H1 (cell line): Measurements from ENCODE around the gene FBXO38. TPM values are rescaled to one million over a fixed set of nuclear protein-coding genes. Genes with fewer than 3 reads are reported as not detected.

Source experiments
- CTCF ChIA-PET: fragments of 300-600 bp; sonication (Branson Sonifier 250); formaldehyde crosslinking; loops from one replicate; lab custom pipeline; 2021; ENCODE audit not compliant: partially characterized antibody; lab: Charles Lee
- POLR2A ChIA-PET: fragments of 300-600 bp; sonication (Branson Sonifier 250); formaldehyde crosslinking; loops from one replicate; lab custom pipeline; 2021; ENCODE audit warnings: inconsistent platforms; ENCODE audit not compliant: partially characterized antibody; lab: Charles Lee
- DNase-seq, 2 experiments: peaks; one replicate each; pipeline versions ENCODE4 v3.0.0 to v3.0.0-alpha.2; 2010 to 2022; ENCODE audit warnings: low spot score in 2 of 2, low read depth in 1 of 2, mixed read lengths in 1 of 2
- FAIRE-seq: peaks from 2 replicates; lab custom pipeline; 2011; peaks lifted over from hg19 to GRCh38; lab: Jason Lieb, UNC
- H2AFZ ChIP-seq: 2 replicates; pipeline ENCODE4 v1.8.1; 2012; ENCODE audit warnings: low read length, inconsistent platforms
- H2AK5ac ChIP-seq: 2 replicates; pipeline ENCODE4 v1.6.1; 2013; ENCODE audit warnings: low read depth, low read length
- H2BK120ac ChIP-seq: replicated peaks from 2 replicates; pipeline ENCODE3; 2013; ENCODE audit warnings: low read depth, low read length, inconsistent platforms
- H2BK12ac ChIP-seq: 2 replicates; pipeline ENCODE4 v1.6.1; 2013; ENCODE audit warnings: low read depth, low read length
- H2BK15ac ChIP-seq: 2 replicates; pipeline ENCODE4 v1.6.1; 2013; ENCODE audit warnings: low read length
- H2BK20ac ChIP-seq: 2 replicates; pipeline ENCODE4 v1.6.1; 2013; ENCODE audit warnings: low read length
- H2BK5ac ChIP-seq: 2 replicates; pipeline ENCODE4 v1.6.1; 2013; ENCODE audit warnings: low read depth, low read length
- H3K14ac ChIP-seq: 2 replicates; pipeline ENCODE4 v1.6.1; 2013; ENCODE audit warnings: inconsistent platforms; ENCODE audit not compliant: insufficient read length
- H3K18ac ChIP-seq: 2 replicates; pipeline ENCODE4 v1.6.1; 2013; ENCODE audit warnings: low read length; ENCODE audit errors: extremely low read depth
- H3K23ac ChIP-seq: 2 replicates; pipeline ENCODE4 v1.6.1; 2013; ENCODE audit warnings: inconsistent platforms; ENCODE audit not compliant: insufficient read length
- H3K23me2 ChIP-seq: 2 replicates; pipeline ENCODE4 v1.6.1; 2013; ENCODE audit warnings: low read depth, low read length
- H3K27ac ChIP-seq: 2 replicates; pipeline ENCODE4 v1.6.1; 2011; ENCODE audit warnings: low read depth, low read length, inconsistent platforms
- H3K27me3 ChIP-seq, 4 experiments: replicated peaks in 1 of 4; 1 replicate in 1 of 4; 2 replicates in 3 of 4; pipeline versions ENCODE4 v1.6.1 to v1.8.1; 2011 to 2013; ENCODE audit warnings: low read length in 3 of 4, mild to moderate bottlenecking in 3 of 4, inconsistent platforms in 2 of 4, mixed read lengths in 2 of 4, moderate library complexity in 1 of 4; ENCODE audit not compliant: control insufficient read depth in 3 of 4, insufficient read depth in 3 of 4; ENCODE audit errors: extremely low read depth in 1 of 4
- H3K36me3 ChIP-seq, 4 experiments: 2 replicates each; pipeline versions ENCODE4 v1.6.1 to v1.8.1; 2011 to 2013; ENCODE audit warnings: mild to moderate bottlenecking in 4 of 4, low read length in 3 of 4, moderate library complexity in 2 of 4, control low read depth in 1 of 4, inconsistent platforms in 1 of 4; ENCODE audit not compliant: insufficient read depth in 4 of 4, control insufficient read depth in 2 of 4
- H3K4ac ChIP-seq: replicated peaks from 2 replicates; pipeline ENCODE3; 2013; ENCODE audit warnings: low read length, low read depth, mixed read lengths, inconsistent platforms; ENCODE audit not compliant: insufficient read length
- H3K4me1 ChIP-seq, 4 experiments: replicated peaks in 1 of 4; 1 replicate in 1 of 4; 2 replicates in 3 of 4; pipeline versions ENCODE4 v1.6.1 to v1.8.1; 2011 to 2013; ENCODE audit warnings: low read length in 3 of 4, inconsistent platforms in 2 of 4, mixed read lengths in 1 of 4; ENCODE audit not compliant: insufficient read depth in 4 of 4, control insufficient read depth in 3 of 4
- H3K4me2 ChIP-seq, 2 experiments: 2 replicates each; pipeline versions ENCODE4 v1.6.1 to v1.8.1; 2011 to 2013; ENCODE audit warnings: low read depth in 2 of 2, low read length in 2 of 2, control low read depth in 1 of 2, inconsistent platforms in 1 of 2, mild to moderate bottlenecking in 1 of 2; ENCODE audit not compliant: insufficient read depth in 1 of 2
- H3K4me3 ChIP-seq, 4 experiments: fragments of 200-600, 300-600 bp in 1 of 4; sonication (generic), shearing (Covaris generic), sonication (Bioruptor Twin) in 1 of 4; 2 replicates each; pipeline versions ENCODE4 v1.5.1 to v1.8.1; 2011 to 2016; ENCODE audit warnings: low read length in 4 of 4, low read depth in 3 of 4, control low read depth in 2 of 4, inconsistent platforms in 2 of 4, mild to moderate bottlenecking in 2 of 4, mixed read lengths in 1 of 4, moderate library complexity in 1 of 4; ENCODE audit not compliant: insufficient read depth in 2 of 4; ENCODE audit errors: extremely low read depth in 1 of 4
- H3K56ac ChIP-seq: replicated peaks from 2 replicates; pipeline ENCODE3; 2013; ENCODE audit warnings: low read depth, mild to moderate bottlenecking, mixed read lengths, low read length, inconsistent platforms; ENCODE audit not compliant: insufficient read length
- H3K79me1 ChIP-seq: 2 replicates; pipeline ENCODE4 v1.6.1; 2013; ENCODE audit warnings: low read depth, low read length, control low read depth
- H3K79me2 ChIP-seq, 2 experiments: 2 replicates each; pipeline versions ENCODE4 v1.6.1 to v1.8.1; 2012 to 2013; ENCODE audit warnings: low read length in 2 of 2, mild to moderate bottlenecking in 2 of 2, inconsistent platforms in 1 of 2; ENCODE audit not compliant: insufficient read depth in 2 of 2, control insufficient read depth in 1 of 2
- H3K9ac ChIP-seq, 4 experiments: replicated peaks in 1 of 4; 1 replicate in 1 of 4; 2 replicates in 3 of 4; pipeline versions ENCODE4 v1.6.1 to v1.8.1; 2011 to 2013; ENCODE audit warnings: low read depth in 3 of 4, low read length in 3 of 4, control low read depth in 2 of 4, mild to moderate bottlenecking in 2 of 4, moderate library complexity in 2 of 4, inconsistent platforms in 1 of 4; ENCODE audit errors: extremely low read depth in 1 of 4
- H3K9me3 ChIP-seq, 2 experiments: 2 replicates each; pipeline versions ENCODE4 v1.6.1 to v1.8.1; 2012 to 2013; ENCODE audit warnings: mild to moderate bottlenecking in 2 of 2, moderate library complexity in 2 of 2, control low read depth in 1 of 2, inconsistent platforms in 1 of 2, low read depth in 1 of 2, low read length in 1 of 2, mixed read lengths in 1 of 2; ENCODE audit not compliant: insufficient read depth in 2 of 2
- H4K20me1 ChIP-seq, 2 experiments: replicated peaks in 1 of 2; 2 replicates each; pipeline versions ENCODE3 to v1.8.1; 2011 to 2013; ENCODE audit warnings: inconsistent platforms in 2 of 2, low read length in 2 of 2, mild to moderate bottlenecking in 1 of 2; ENCODE audit not compliant: insufficient read depth in 2 of 2, control insufficient read depth in 1 of 2
- H4K5ac ChIP-seq: 2 replicates; pipeline ENCODE4 v1.6.1; 2013; ENCODE audit warnings: low read length, low read depth, mixed read lengths, inconsistent platforms; ENCODE audit not compliant: insufficient read length
- H4K8ac ChIP-seq: 2 replicates; pipeline ENCODE4 v1.8.0; 2013; ENCODE audit warnings: mild to moderate bottlenecking, moderate library complexity, low read length, inconsistent platforms; ENCODE audit not compliant: insufficient read depth; ENCODE audit errors: extremely low read depth
- H4K91ac ChIP-seq: replicated peaks from 2 replicates; pipeline ENCODE3; 2013; ENCODE audit warnings: low read length, mixed read lengths, inconsistent platforms; ENCODE audit not compliant: insufficient read length
- BACH1 ChIP-seq: IDR thresholded peaks from 2 replicates; pipeline ENCODE4 v1.6.1; 2012; ENCODE audit warnings: low read length, improper control_type of control experiment
- EGR1 ChIP-seq: IDR thresholded peaks from 2 replicates; pipeline ENCODE4 v1.6.1; 2011; ENCODE audit warnings: low read depth, low read length, borderline replicate concordance
- KDM4A ChIP-seq: IDR thresholded peaks from one replicate; pipeline ENCODE4 v1.7.1; 2012; ENCODE audit warnings: low read depth, mild to moderate bottlenecking, moderate library complexity, low read length, inconsistent platforms; ENCODE audit not compliant: severe bottlenecking
- SP2 ChIP-seq: IDR thresholded peaks from 2 replicates; pipeline ENCODE4 v1.6.1; 2012; ENCODE audit warnings: mild to moderate bottlenecking, low read length, inconsistent platforms
- SP4 ChIP-seq: IDR thresholded peaks from 2 replicates; pipeline ENCODE4 v1.6.1; 2012; ENCODE audit warnings: low read length, inconsistent platforms
- ZNF274 ChIP-seq: IDR thresholded peaks from 2 replicates; pipeline ENCODE4 v1.7.0; 2012; ENCODE audit warnings: low read length, borderline replicate concordance; ENCODE audit errors: extremely low read depth
- WGBS, 2 experiments: shearing (Covaris generic) in 1 of 2; methylation state at CpG; one replicate each; pipeline versions ENCODE4 v1.1.6 to v1.1.7; 2013 to 2015; ENCODE audit warnings: low lambda C conversion rate in 2 of 2, mixed read lengths in 2 of 2, inconsistent platforms in 1 of 2, low coverage in 1 of 2, missing lambda C conversion rate in 1 of 2; ENCODE audit not compliant: insufficient replicate concordance in 2 of 2, insufficient coverage in 1 of 2, insufficient read length in 1 of 2; ENCODE audit errors: extremely low coverage in 1 of 2, missing lambda C conversion rate in 1 of 2; 5-methylcytosine and 5-hydroxymethylcytosine counted together
- polyA plus RNA-seq, 7 experiments: library from polyadenylated mRNA; depleted of rRNA in 3 of 7; stranded (reverse) in 5 of 7; unstranded in 2 of 7; fragments of >200 nt in 5 of 7; fragments of 200-250 nt in 2 of 7; gene quantifications; 1 replicate in 5 of 7; 2 replicates in 1 of 7; 4 replicates in 1 of 7; pipeline versions ENCODE4 v1.2.1 to v1.2.3, GENCODE V29; 2011 to 2013; ENCODE audit warnings: missing spikeins in 2 of 7, mixed read lengths in 2 of 7
- total RNA-seq: library from RNA; stranded (reverse); fragmentation: NEBNext Ultra II Directional; extraction: Animal tissue kit (Norgen Biotek cat#: 25700); gene quantifications from 2 replicates; pipeline ENCODE4 v1.2.1, GENCODE V29; 2021

FBXO38 gene
- total and polyA plus RNA-seq, 2 of the 8 experiments (the other 6 are each of a cell fraction or from before 2014, with no cell fraction given), result 9.1 to 34.3 TPM

DNA sequence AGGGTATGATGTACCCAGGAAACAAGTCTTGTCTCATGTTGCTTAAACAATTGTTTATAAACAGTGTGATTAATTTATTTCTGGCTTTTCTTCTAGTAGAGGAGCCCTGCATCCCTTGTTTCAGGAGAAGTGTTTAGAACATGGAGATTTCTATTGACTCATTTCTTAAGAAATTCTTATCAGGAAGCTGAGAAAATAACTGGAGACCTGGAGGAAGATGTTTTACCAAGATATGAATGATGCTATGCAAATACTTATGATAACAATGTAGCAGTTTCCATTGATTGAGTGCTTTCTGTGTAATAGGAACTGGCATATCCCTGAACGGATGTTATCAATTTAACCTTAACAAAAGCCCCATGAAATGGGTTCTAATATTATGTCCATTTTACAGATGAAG lies 108.6 kb downstream of the FBXO38 start:
- Histone ChIP-seq H3K27ac (no peak overlapping the region), H2BK12ac (no peak overlapping the region), H3K36me3 (no peaks in the 10 kb centered on the region), H3K9me3 (no peaks in the 10 kb centered on the region), H2AFZ (no peak overlapping the region), H3K14ac (no peak overlapping the region), H2BK20ac (no peak overlapping the region), H4K20me1 (no peaks in the 10 kb centered on the region), H4K91ac (no peak overlapping the region), H3K27me3 (no peaks in the 10 kb centered on the region; a peak in 1 of 7 replicates), H3K4me3 (no peak overlapping the region), H4K8ac (no peak overlapping the region), H3K23me2 (no peaks in the 10 kb centered on the region), H3K18ac (no peak overlapping the region), H3K4me1 (no peaks in the 10 kb centered on the region), H3K4ac (no peak overlapping the region), H2BK120ac (no peak overlapping the region), H3K23ac (no peak overlapping the region), H3K56ac (no peak overlapping the region), H3K4me2 (no peak overlapping the region), H2BK15ac (no peak overlapping the region), H2BK5ac (no peak overlapping the region), H3K79me1 (no peaks in the 10 kb centered on the region), H3K79me2 (no peaks in the 10 kb centered on the region), H2AK5ac (no peak overlapping the region)
- no peak for DNase-seq
- POLR2A ChIA-PET, result no interaction called here
- no peak for FAIRE-seq
- no peak for TF ChIP-seq SP2
- no peak for TF ChIP-seq SP4
- no peak for TF ChIP-seq EGR1
- TF ChIP-seq KDM4A, result no peak
- no peak for TF ChIP-seq BACH1
- no peak for TF ChIP-seq ZNF274
- TF ChIP-seq, all 59 proteins: peak for 0
- 100% methylated on average over 1 of the region's 1 CpG; no CpG with 5 or more reads in 1 of the 2 experiments for WGBS, 2 experiments
- Histone ChIP-seq H4K5ac (no peak overlapping the region), H3K9ac (no peak overlapping the region)
- CTCF ChIA-PET, result interaction anchor here (3.0 to 3.1 kb wide), 2 partner anchors 10 to 239 kb away, joined by 11 to 21 read pairs; no protein-coding TSS in a partner anchor
